Epidermal melanocyte (primary cell): ENCODE results near the gene TEX19.
"Not testable (repeated sequence)": the region's sequence is repeated elsewhere in the genome, so short reads cannot be mapped to it uniquely, and the experiment has no call there.

Experiments used
- DNase-seq: peaks from one replicate; pipeline ENCODE4 v3.0.0; 2011; ENCODE audit warnings: low spot score; ENCODE audit not compliant: insufficient read length

Gene TEX19

DNA sequence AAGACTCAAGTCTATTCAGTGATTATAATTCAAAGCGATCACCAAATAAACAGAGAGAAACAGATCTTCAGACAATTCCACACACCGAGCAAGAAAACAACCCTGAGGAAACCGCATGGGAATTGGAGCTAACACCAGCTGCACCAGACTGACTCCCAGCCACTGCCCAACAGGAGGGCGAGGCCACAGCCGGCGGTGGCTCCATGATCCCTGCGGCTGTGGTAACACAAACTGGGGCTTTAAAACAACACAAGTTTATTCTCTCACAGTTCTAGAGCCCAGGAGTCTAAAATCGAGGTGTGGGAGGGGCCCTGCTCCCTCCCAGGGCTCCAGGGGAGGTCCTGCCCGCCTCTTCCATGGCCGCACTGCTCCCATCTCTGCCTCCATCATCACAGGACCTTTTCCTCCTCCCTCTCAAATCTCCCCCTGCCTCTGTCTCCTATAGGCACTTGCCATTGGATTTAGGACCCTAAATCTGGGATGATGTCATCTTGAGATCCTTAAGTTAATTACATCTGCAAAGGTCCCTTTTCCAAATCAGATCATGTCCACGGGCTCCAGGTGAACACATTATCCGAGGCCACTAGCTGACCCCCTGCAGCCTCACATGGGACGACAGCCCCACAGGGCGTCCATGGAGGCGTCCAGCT, 49.4 kb downstream of the TEX19 start:
- DNase-seq: no peak

GRCh38 chr17:82408938-82409318, 49.9 kb downstream of the TEX19 start:
- no peak for DNase-seq

DNA sequence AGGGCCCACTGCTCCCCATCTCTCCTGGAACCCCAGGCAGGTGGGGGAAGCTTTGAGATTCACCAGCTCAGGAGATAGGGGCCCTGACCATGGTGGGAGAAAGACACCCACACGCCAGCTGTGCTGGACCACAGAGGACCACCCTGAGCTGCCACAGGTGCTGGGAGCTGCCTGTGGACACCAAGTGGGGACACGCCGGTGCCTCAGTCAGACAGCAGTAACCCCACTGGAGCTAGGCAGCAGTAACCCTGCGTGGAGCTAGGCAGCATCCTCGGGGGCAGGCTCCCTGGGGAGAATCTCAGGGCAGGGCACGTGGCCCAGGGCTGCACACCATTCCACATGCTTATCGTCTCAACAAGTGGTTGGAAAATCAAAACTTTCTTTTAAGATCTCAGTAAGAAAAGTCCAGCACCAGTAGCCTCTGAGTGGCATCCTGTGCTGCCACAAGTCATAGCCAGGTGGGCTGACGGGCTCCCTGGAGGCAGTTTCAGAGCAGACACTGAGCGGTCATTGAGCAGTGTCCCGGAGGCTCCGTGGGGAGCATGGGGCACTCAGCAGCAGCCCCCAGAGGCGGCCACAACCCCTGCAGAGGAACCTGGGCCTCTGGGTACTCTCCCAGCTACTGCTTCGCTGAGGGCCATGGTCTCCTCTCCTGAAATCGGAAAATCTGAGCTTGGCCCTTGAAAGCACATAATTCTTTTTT, 51.1 kb downstream of the TEX19 start:
- no peak for DNase-seq

- no peak for DNase-seq
These were observed 52.5 kb downstream of the TEX19 start for GRCh38 chr17:82411396-82412053.

- not testable (repeated sequence) for DNase-seq
These were observed 53.0 kb downstream of the TEX19 start for GRCh38 chr17:82412081-82412480.

- no peak for DNase-seq
These were observed 53.8 kb downstream of the TEX19 start for GRCh38 chr17:82412535-82413520.
